Smooth muscle cell of the brain vasculature (primary cell): Measurements from ENCODE around the gene TXNRD1.

Experiments
- DNase-seq: peaks from one replicate; pipeline ENCODE4 v3.0.0-alpha.2; 2012; ENCODE audit warnings: low read depth, low spot score

The TXNRD1 gene

GRCh38 chr12:104350211-104351056, 134.9 kb downstream of the TXNRD1 start:
- no peak for DNase-seq

- no peak for DNase-seq
These were observed 135.7 kb downstream of the TXNRD1 start for GRCh38 chr12:104351057-104351983.

GRCh38 chr12:104352106-104352713, 136.6 kb downstream of the TXNRD1 start:
- no peak for DNase-seq

- no peak for DNase-seq
These were observed 137.7 kb downstream of the TXNRD1 start for GRCh38 chr12:104353012-104353981.

- DNase-seq = no peak
These were observed 138.7 kb downstream of the TXNRD1 start for GRCh38 chr12:104354167-104354867.

GRCh38 chr12:104354868-104355570, 139.4 kb downstream of the TXNRD1 start:
- DNase-seq = no peak

- no peak for DNase-seq
These were observed 140.1 kb downstream of the TXNRD1 start for GRCh38 chr12:104355630-104356029.

GRCh38 chr12:104356231-104357115, 140.9 kb downstream of the TXNRD1 start:
- no peak for DNase-seq

- no peak for DNase-seq
These were observed 141.9 kb downstream of the TXNRD1 start for GRCh38 chr12:104357421-104357952.

GRCh38 chr12:104358353-104359003, 142.9 kb downstream of the TXNRD1 start:
- DNase-seq = no peak

- no peak for DNase-seq
These were observed 143.6 kb downstream of the TXNRD1 start for GRCh38 chr12:104359216-104359615.

- no peak for DNase-seq
These were observed 144.6 kb downstream of the TXNRD1 start for GRCh38 chr12:104360157-104360556.

GRCh38 chr12:104360983-104361707, 145.6 kb downstream of the TXNRD1 start:
- no peak for DNase-seq

GRCh38 chr12:104365921-104366410, 150.4 kb downstream of the TXNRD1 start:
- no peak for DNase-seq

GRCh38 chr12:104369708-104370107, 154.1 kb downstream of the TXNRD1 start:
- DNase-seq = no peak

- no peak for DNase-seq
These were observed 155.7 kb downstream of the TXNRD1 start for GRCh38 chr12:104371043-104371870.
